Motor neuron (in vitro differentiated cells): ENCODE data around the gene OR2T35. TPM values are rescaled to one million over a fixed set of nuclear protein-coding genes. Genes with fewer than 3 reads are reported as not detected.
"Not testable (repeated sequence)": the region's sequence is repeated elsewhere in the genome, so short reads cannot be mapped to it uniquely, and the experiment has no call there.

Source experiments
- ATAC-seq, 8 experiments: fragments of 200-7000 bp; cut with Tn5 transposase; replicated peaks in 6 of 8; 2 replicates each; pipeline ENCODE4 v1.8.0; 2021; ENCODE audit warnings: mild to moderate bottlenecking in 8 of 8, moderate library complexity in 8 of 8
- H3K27ac ChIP-seq, 2 donors: fragments of 250-450 bp; sonication (Bioruptor Pico); 2 replicates each; pipeline ENCODE4 v1.9.0; 2021; ENCODE audit warnings: antibody characterized with exemption in 2 of 2, mild to moderate bottlenecking in 2 of 2, moderate library complexity in 1 of 2
- H3K4me1 ChIP-seq, 2 donors: fragments of 250-450 bp; sonication (Bioruptor Pico); replicated peaks in 1 of 2; 2 replicates each; pipeline ENCODE4 v1.6.1; 2021; ENCODE audit warnings: antibody characterized with exemption in 2 of 2, mild to moderate bottlenecking in 2 of 2, moderate library complexity in 1 of 2
- H3K4me3 ChIP-seq, 5 donors: fragments of 250-450 bp; sonication (Bioruptor Pico); 2 replicates each; pipeline ENCODE4 v1.9.0; 2021; ENCODE audit warnings: antibody characterized with exemption in 5 of 5, mild to moderate bottlenecking in 5 of 5, moderate library complexity in 4 of 5
- WGBS, 10 experiments: fragments of 450-650 bp; shearing (Covaris generic); methylation state at CpG; one replicate each; pipeline ENCODE4 v1.0.0; 2022; 5-methylcytosine and 5-hydroxymethylcytosine counted together
- in situ Hi-C, 9 experiments: fragments of 400-800 bp; cut with MboI; loops; one replicate each; pipeline ENCODE4 v1.15.0; 2021; ENCODE audit warnings: low sequenced_read_pairs in 9 of 9, low pct_unique_long_range_greater_than_20kb in 2 of 9; ENCODE audit not compliant: unreplicated experiment in 9 of 9
- total RNA-seq, 8 experiments: library from RNA; unstranded; fragments of 300-600 nt; gene quantifications; 2 replicates each; pipeline versions ENCODE4 v1.2.3 to v1.2.4, GENCODE V29; 2022

The OR2T35 gene
- total RNA-seq, 8 experiments from 2014 or later = 0.05 TPM; not detected in 7

- H3K4me3 ChIP-seq, H3K4me1 ChIP-seq, ATAC-seq, H3K27ac ChIP-seq, in situ Hi-C loops: not testable (repeated sequence)
- no CpG with 5 or more reads among the region's 3 CpGs for WGBS, 10 experiments
Observed at GRCh38 chr1:248640906-248641305, 4.2 kb downstream of the OR2T35 start.

- H3K27ac ChIP-seq, H3K4me1 ChIP-seq, in situ Hi-C loops, ATAC-seq, H3K4me3 ChIP-seq: not testable (repeated sequence)
- no CpG with 5 or more reads among the region's 5 CpGs for WGBS, 10 experiments
Observed at GRCh38 chr1:248639652-248640051, 5.4 kb downstream of the OR2T35 start.

GRCh38 chr1:248636612-248637011, 8.5 kb downstream of the OR2T35 start:
- WGBS, 10 experiments = no CpG with 5 or more reads among the region's 5 CpGs
- ATAC-seq, H3K27ac ChIP-seq, in situ Hi-C loops, H3K4me3 ChIP-seq, H3K4me1 ChIP-seq: not testable (repeated sequence)

GRCh38 chr1:248634991-248635390, 10.1 kb downstream of the OR2T35 start, which contains the start of gene OR2T11:
OR2T11 (minus strand) TSS chr1:248635091; CDS start chr1:248627128, 7,963 bp downstream.
- H3K4me3 ChIP-seq, H3K27ac ChIP-seq, in situ Hi-C loops, ATAC-seq, H3K4me1 ChIP-seq: not testable (repeated sequence)
- no CpG with 5 or more reads among the region's 2 CpGs for WGBS, 10 experiments

- Histone ChIP-seq H3K4me3 (no peak overlapping the region), H3K27ac (no peak overlapping the region), H3K4me1 (no peaks in the 10 kb centered on the region)
- 0 to 68% (median 28%) methylated on average over 1 to 7 of the region's 7 CpGs; no CpG with 5 or more reads in 4 of the 10 experiments for WGBS, 10 experiments
- in situ Hi-C loops = no loop called here
- no peak for ATAC-seq
Observed at GRCh38 chr1:248631354-248632008, 13.6 kb downstream of the OR2T35 start.

- WGBS, 10 experiments = 0 to 80% (median 26%) methylated on average over 1 to 2 of the region's 2 CpGs; no CpG with 5 or more reads in 5 of the 10 experiments
- no peak overlapping the region for H3K27ac ChIP-seq
- no peak for ATAC-seq
- no peaks in the 10 kb centered on the region for H3K4me1 ChIP-seq
- in situ Hi-C loops = no loop called here
- H3K4me3 ChIP-seq = no peak overlapping the region
Observed at GRCh38 chr1:248630551-248630950, 14.5 kb downstream of the OR2T35 start.

GRCh38 chr1:248627971-248628844, 16.9 kb downstream of the OR2T35 start:
- Histone ChIP-seq H3K4me3 (no peak overlapping the region), H3K27ac (no peak overlapping the region), H3K4me1 (no peaks in the 10 kb centered on the region)
- 20 to 71% (median 50%) methylated on average over 1 to 6 of the region's 9 CpGs; no CpG with 5 or more reads in 3 of the 10 experiments for WGBS, 10 experiments
- ATAC-seq = no peak
- in situ Hi-C loops = no loop called here

- H3K4me1 ChIP-seq = no peaks in the 10 kb centered on the region
- in situ Hi-C loops = no loop called here
- peak in 1 of 8 experiments; percentile 35 for ATAC-seq
- WGBS, 10 experiments = 11 to 67% (median 27%) methylated on average over 1 to 5 of the region's 5 CpGs; no CpG with 5 or more reads in 3 of the 10 experiments
- H3K27ac ChIP-seq = no peak overlapping the region
- no peak overlapping the region for H3K4me3 ChIP-seq
Observed at GRCh38 chr1:248625971-248626370, 19.1 kb downstream of the OR2T35 start.

- WGBS, 10 experiments = 5 to 57% (median 27%) methylated on average over 2 to 4 of the region's 4 CpGs; no CpG with 5 or more reads in 2 of the 10 experiments
- Histone ChIP-seq H3K4me3 (no peak overlapping the region), H3K27ac (no peak overlapping the region), H3K4me1 (no peaks in the 10 kb centered on the region)
- ATAC-seq = no peak
- in situ Hi-C loops = no loop called here
Observed at GRCh38 chr1:248625166-248625565, 19.9 kb downstream of the OR2T35 start.

GRCh38 chr1:248622570-248623001, 22.5 kb downstream of the OR2T35 start:
- in situ Hi-C loops = no loop called here
- peak in 5 of 8 experiments; percentile 26 to 82 (median 62) for ATAC-seq
- WGBS, 10 experiments = 11 to 86% (median 57%) methylated on average over 2 to 4 of the region's 4 CpGs; no CpG with 5 or more reads in 5 of the 10 experiments
- no peaks in the 10 kb centered on the region for H3K4me1 ChIP-seq
- no peak overlapping the region for H3K27ac ChIP-seq
- H3K4me3 ChIP-seq = no peak overlapping the region

GRCh38 chr1:248621770-248622169, 23.3 kb downstream of the OR2T35 start:
- in situ Hi-C loops = no loop called here

GRCh38 chr1:248618878-248619277, 26.2 kb downstream of the OR2T35 start:
- peak in 2 of 8 experiments; percentile 81 to 82 for ATAC-seq
- in situ Hi-C loops = no loop called here
- H3K27ac ChIP-seq = no peak overlapping the region
- no peak overlapping the region for H3K4me3 ChIP-seq
- H3K4me1 ChIP-seq = no peaks in the 10 kb centered on the region
- 0 to 30% (median 4%) methylated on average over 1 to 3 of the region's 3 CpGs; no CpG with 5 or more reads in 2 of the 10 experiments for WGBS, 10 experiments

More at GRCh38 chr1:248621770-248622169, 23.3 kb downstream of the OR2T35 start:
- Histone ChIP-seq H3K4me3 (no peak overlapping the region), H3K27ac (no peak overlapping the region), H3K4me1 (no peaks in the 10 kb centered on the region)
- 9 to 65% (median 44%) methylated on average over 1 to 7 of the region's 7 CpGs; no CpG with 5 or more reads in 2 of the 10 experiments for WGBS, 10 experiments
- ATAC-seq = peak in 1 of 8 experiments; percentile 57

GRCh38 chr1:248618119-248618518, 27.0 kb downstream of the OR2T35 start:
- H3K27ac ChIP-seq = no peak overlapping the region
- no peak overlapping the region for H3K4me3 ChIP-seq
- no peak for ATAC-seq
- no peaks in the 10 kb centered on the region for H3K4me1 ChIP-seq
- in situ Hi-C loops = no loop called here
- 0 to 68% (median 50%) methylated on average over 2 to 7 of the region's 7 CpGs; no CpG with 5 or more reads in 4 of the 10 experiments for WGBS, 10 experiments
